Measurements from ENCODE around the gene PROCR. TPM values are rescaled to one million over a fixed set of nuclear protein-coding genes. Genes with fewer than 3 reads are reported as not detected.

The PROCR gene
- polyA plus RNA-seq, 3 donors, result 0.43 to 1.1 (median 0.90) TPM

DNA sequence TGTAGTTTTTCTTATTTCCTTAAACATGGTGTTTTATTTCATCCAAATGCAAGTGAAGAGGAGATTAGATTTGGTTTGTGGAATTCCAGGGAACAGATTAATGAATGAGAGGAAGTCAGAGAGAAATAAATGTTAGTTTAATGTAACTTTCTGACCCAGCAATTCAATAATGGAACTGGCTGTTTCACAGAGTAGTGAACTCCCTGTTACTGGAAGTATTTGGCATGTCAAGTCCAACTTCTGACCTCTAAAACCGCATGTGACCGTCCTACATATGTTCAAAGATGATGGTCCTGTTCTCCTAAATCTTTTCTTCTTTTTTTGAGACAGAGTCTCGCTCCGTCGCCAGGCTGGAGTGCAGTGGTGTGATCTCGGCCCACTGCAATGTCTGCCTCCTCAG, 18.7 kb downstream of the PROCR start:
- Mint-ChIP-seq H3K9me3 (peaks cover 3 to 11% (median 5%) of the 10 kb centered on the region in 7 donors), H3K4me3 (no peak overlapping the region), H3K27ac (no peak overlapping the region), H3K36me3 (peaks cover 0 to 6% of the 10 kb centered on the region in 2 donors), H3K4me1 (no peaks in the 10 kb centered on the region), H3K27me3 (ENCODE audit: low read depth in 3 of 3) (peaks cover 0 to 4% (median 0%) of the 10 kb centered on the region in 3 donors)
- no peak for DNase-seq
- Histone ChIP-seq H3K27ac (ENCODE audit: low read depth in 1 of 2, low read length in 2 of 2) (no peak overlapping the region), H3K4me2 (replicated peaks; ENCODE audit: extremely low read depth, low read length, poor library complexity, severe bottlenecking) (no peak overlapping the region), H3K79me2 (ENCODE audit: insufficient read depth, low read length) (no peaks in the 10 kb centered on the region), H3K4me1 (ENCODE audit: control insufficient read depth in 1 of 2, insufficient read depth in 2 of 2, low read length in 2 of 2) (no peaks in the 10 kb centered on the region), H2AFZ (ENCODE audit: insufficient read depth, low read depth, low read length, poor library complexity, severe bottlenecking) (no peak overlapping the region), H3K9ac (ENCODE audit: insufficient read depth, low read length, poor library complexity, severe bottlenecking) (no peak overlapping the region), H3K4me3 (replicated peaks in 1 of 3; ENCODE audit: low read depth in 2 of 3, low read length in 3 of 3) (no peak overlapping the region), H3K27me3 (ENCODE audit: control insufficient read depth in 2 of 2, insufficient read depth in 2 of 2, low read length in 2 of 2) (no peaks in the 10 kb centered on the region), H4K20me1 (ENCODE audit: insufficient read depth, low read length) (no peaks in the 10 kb centered on the region), H3K9me3 (replicated peaks in 1 of 2; ENCODE audit: control insufficient read depth in 1 of 2, insufficient read depth in 1 of 2, low read length in 2 of 2) (peaks cover 3% of the 10 kb centered on the region in 2 donors), H3K36me3 (replicated peaks in 1 of 2; ENCODE audit: control insufficient read depth in 1 of 2, insufficient read depth in 2 of 2, low read length in 2 of 2) (no peaks in the 10 kb centered on the region)
- TF ChIP-seq, protein P1, sequence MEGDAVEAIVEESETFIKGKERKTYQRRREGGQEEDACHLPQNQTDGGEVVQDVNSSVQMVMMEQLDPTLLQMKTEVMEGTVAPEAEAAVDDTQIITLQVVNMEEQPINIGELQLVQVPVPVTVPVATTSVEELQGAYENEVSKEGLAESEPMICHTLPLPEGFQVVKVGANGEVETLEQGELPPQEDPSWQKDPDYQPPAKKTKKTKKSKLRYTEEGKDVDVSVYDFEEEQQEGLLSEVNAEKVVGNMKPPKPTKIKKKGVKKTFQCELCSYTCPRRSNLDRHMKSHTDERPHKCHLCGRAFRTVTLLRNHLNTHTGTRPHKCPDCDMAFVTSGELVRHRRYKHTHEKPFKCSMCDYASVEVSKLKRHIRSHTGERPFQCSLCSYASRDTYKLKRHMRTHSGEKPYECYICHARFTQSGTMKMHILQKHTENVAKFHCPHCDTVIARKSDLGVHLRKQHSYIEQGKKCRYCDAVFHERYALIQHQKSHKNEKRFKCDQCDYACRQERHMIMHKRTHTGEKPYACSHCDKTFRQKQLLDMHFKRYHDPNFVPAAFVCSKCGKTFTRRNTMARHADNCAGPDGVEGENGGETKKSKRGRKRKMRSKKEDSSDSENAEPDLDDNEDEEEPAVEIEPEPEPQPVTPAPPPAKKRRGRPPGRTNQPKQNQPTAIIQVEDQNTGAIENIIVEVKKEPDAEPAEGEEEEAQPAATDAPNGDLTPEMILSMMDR (IDR thresholded peaks at IDR 0.05), result no peak
- intact Hi-C loops (cut with micrococcal nuclease), result no loop called here
- WGBS (ENCODE audit: insufficient coverage), result 97% methylated on average over 5 of the region's 6 CpGs

DNA sequence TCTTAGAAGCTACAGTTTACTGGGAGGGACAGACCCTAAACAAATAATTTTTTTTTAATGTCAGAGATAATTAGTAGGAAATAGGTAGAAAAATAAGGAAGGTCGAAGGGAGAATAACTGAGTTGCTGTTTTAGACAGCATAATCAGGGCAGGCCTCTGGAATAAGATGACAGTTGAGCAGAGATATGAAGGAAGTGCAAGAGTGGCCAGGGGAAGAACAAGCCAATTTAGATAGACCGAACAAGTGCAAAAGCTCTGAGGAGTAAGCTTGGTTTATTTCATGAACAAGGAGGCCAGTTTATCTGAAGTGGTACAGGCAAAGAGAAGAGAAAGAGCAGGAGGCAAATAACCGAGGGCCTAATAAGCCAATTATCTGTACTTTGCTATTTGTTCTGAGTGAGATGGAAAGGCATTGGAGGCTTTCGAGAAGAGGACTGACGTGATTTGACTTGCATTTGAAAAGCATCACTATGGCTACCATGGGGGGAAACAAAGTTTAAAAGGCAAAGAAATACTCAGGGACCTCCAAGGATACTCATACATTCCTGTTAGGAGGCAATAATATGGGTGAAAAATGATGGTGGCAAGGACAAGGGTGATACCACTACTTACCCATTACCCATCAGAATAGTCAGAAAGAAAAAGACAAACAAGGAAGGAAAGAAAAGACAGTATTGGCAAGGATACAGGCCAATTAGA, 19.7 kb downstream of the PROCR start:
- Histone ChIP-seq H3K27me3 (ENCODE audit: control insufficient read depth in 2 of 2, insufficient read depth in 2 of 2, low read length in 2 of 2) (no peaks in the 10 kb centered on the region), H3K27ac (ENCODE audit: low read depth in 1 of 2, low read length in 2 of 2) (no peak overlapping the region), H2AFZ (ENCODE audit: insufficient read depth, low read depth, low read length, poor library complexity, severe bottlenecking) (no peak overlapping the region), H3K4me3 (replicated peaks in 1 of 3; ENCODE audit: low read depth in 2 of 3, low read length in 3 of 3) (no peak overlapping the region), H3K79me2 (ENCODE audit: insufficient read depth, low read length) (no peaks in the 10 kb centered on the region), H3K9ac (ENCODE audit: insufficient read depth, low read length, poor library complexity, severe bottlenecking) (no peak overlapping the region), H3K4me1 (ENCODE audit: control insufficient read depth in 1 of 2, insufficient read depth in 2 of 2, low read length in 2 of 2) (no peaks in the 10 kb centered on the region), H3K9me3 (replicated peaks in 1 of 2; ENCODE audit: control insufficient read depth in 1 of 2, insufficient read depth in 1 of 2, low read length in 2 of 2) (peaks cover 8 to 13% of the 10 kb centered on the region in 2 donors), H3K4me2 (replicated peaks; ENCODE audit: extremely low read depth, low read length, poor library complexity, severe bottlenecking) (no peak overlapping the region), H4K20me1 (ENCODE audit: insufficient read depth, low read length) (no peaks in the 10 kb centered on the region), H3K36me3 (replicated peaks in 1 of 2; ENCODE audit: control insufficient read depth in 1 of 2, insufficient read depth in 2 of 2, low read length in 2 of 2) (no peaks in the 10 kb centered on the region)
- peaks cover 5 to 21% (median 15%) of the 10 kb centered on the region in 7 donors for H3K9me3 Mint-ChIP-seq
- 97% methylated on average over 3 of the region's 5 CpGs for WGBS (ENCODE audit: insufficient coverage)
- no peak overlapping the region for H3K27ac Mint-ChIP-seq
- intact Hi-C loops (cut with micrococcal nuclease), result no loop called here
- H3K4me3 Mint-ChIP-seq, result no peak overlapping the region
- TF ChIP-seq, protein P1 (IDR thresholded peaks at IDR 0.05), result no peak
- H3K4me1 Mint-ChIP-seq, result no peaks in the 10 kb centered on the region
- H3K27me3 Mint-ChIP-seq (ENCODE audit: low read depth in 3 of 3), result peaks cover 0 to 4% (median 0%) of the 10 kb centered on the region in 3 donors
- DNase-seq, result no peak
- peaks cover 0 to 6% of the 10 kb centered on the region in 2 donors for H3K36me3 Mint-ChIP-seq

All from CD14-positive monocyte (primary cell).